NCI-H345 (cell line): Measurements from ENCODE around the gene CAMK2A.

ENCODE experiments used
- DNase-seq: peaks from one replicate; lab custom pipeline; 2025; lab: John Stamatoyannopoulos, UW

CAMK2A gene

GRCh38 chr5:150289551-150290390 lies at the start of gene CAMK2A:
Gene CAMK2A (minus strand): TSS chr5:150289773. CDS start chr5:150289625, 148 bp downstream.
- peak; percentile 67 for DNase-seq

DNA sequence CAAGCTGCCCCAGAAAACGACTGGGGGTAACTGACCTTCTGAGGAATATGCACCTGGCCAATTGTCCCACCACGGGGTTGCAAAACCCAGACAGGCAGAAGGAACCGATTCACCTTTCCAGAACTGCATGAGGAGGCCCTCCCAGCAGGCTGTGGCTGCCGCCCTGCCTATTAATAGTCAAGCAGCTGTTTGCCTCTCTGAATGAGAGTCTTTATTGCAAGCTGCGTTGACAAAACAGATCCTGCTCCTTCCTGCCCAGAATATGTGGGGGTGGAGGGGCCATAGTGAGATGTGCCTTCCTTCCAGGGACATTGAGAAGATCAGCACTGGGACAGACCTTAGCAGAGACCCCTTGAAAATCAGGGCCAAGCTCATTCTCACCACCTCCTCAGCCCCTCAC lies 49.6 kb upstream of the CAMK2A start:
- no peak for DNase-seq

- no peak for DNase-seq
Measured at GRCh38 chr5:150338546-150338945, 49.0 kb upstream of the CAMK2A start.

DNA sequence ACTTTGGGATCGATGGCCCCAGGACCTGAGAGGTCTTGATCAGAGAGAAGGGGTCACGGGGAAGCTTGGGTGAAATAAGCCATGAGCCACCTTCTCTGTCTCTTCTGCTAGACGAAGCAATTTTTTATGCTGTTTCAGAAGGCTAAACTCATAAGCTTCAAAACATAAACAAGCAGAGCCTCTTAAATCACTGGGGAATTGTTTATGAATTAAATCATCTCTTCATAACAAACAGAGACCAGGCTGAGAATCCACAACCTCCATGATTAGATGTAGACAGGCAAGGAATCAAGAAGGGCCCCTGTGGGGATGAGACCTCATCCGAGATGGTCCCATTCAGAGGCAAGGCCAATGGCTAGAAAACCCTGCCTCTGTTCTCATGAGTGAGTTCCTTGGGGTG lies 46.2 kb upstream of the CAMK2A start:
- no peak for DNase-seq

GRCh38 chr5:150333400-150333799 lies 43.8 kb upstream of the CAMK2A start:
- DNase-seq, result no peak

DNA sequence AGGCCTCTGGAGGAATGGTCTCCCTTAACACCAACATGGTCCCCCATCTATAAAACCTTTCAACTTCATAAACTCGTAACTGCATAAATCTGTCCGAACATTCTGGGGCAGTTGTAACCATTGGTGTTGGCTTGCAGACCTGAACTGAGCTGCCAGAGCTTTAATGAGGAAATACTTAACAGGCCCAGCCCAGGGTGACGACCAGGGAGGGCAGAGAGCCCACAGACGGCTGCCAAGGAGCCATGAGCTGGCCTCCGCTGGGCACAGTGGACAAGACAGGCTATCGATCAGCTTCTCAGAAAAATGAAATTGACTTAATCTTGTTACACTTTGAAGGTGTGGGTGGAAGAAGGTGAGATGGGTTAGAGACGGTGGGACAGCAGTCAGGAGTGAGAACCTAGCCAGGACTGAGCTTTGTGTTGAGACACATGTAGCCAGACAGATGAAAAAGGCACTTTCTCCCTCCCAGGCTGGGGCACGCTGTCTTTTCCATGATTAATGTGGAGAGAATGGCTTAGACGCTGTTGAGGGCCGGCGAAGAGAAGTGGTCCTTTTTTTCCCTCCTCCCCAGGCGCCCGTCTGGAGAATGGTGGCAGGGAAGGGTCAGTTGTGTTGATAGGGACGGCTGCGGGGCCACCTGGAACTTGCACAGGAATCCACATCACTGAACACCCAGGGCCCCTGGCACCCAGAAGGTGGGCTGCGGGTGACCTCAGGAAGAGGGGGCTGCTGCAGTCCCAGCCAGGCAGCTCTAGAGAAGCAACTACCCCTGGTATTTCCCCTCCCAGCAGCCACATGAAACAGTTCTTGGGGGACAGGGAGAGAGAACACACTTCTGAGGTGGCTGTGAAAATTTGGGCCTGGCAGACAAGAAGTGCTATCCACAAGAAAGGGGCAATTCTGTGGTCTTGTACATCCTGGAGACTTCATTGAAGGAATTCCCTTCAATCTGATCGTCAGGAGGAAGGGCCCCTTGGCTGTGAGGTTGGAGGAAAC lies 40.6 kb upstream of the CAMK2A start:
- DNase-seq, result no peak

DNA sequence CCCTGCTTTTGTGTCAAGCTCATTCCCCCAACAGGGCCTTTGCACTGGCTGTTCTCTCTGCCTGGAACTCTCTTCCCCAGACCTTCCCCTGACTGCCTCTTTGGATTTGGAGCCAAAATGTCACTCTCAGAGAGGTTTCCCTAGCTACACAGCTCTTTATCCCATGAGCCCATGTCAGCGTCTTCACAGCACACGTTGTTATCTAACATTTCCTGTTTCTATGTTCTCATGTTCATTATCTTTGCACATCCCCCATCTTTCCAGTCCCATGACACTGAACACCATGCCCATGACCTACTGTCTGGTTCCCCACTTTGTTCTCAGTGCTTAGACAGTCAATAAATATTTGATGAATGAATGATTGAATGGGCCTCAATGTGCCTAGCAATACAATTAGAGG lies 39.5 kb upstream of the CAMK2A start:
- no peak for DNase-seq

- no peak for DNase-seq
Measured at GRCh38 chr5:150328515-150328914, 38.9 kb upstream of the CAMK2A start.

DNA sequence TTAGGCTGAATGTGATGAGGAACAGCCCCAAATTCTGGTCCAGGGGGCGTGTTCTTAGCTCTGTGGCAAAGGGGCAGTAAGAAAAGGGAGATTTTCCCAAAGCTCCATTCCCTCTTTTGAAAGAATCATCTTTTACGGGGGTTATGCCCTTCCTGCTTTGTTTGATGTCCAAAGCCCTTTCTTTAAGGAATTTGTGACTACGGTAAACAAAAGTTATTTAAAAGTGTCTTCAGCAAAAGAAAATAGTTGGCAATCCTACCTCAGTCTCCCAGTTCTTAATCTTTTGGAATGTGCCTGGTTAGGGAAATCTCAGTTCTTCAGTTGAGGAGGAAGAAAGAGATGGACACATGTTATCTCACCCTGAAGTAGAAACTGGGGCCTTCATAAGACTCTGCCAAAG lies 37.6 kb upstream of the CAMK2A start:
- DNase-seq, result no peak

- DNase-seq, result no peak
Measured at GRCh38 chr5:150326707-150327106, 37.1 kb upstream of the CAMK2A start.

DNA sequence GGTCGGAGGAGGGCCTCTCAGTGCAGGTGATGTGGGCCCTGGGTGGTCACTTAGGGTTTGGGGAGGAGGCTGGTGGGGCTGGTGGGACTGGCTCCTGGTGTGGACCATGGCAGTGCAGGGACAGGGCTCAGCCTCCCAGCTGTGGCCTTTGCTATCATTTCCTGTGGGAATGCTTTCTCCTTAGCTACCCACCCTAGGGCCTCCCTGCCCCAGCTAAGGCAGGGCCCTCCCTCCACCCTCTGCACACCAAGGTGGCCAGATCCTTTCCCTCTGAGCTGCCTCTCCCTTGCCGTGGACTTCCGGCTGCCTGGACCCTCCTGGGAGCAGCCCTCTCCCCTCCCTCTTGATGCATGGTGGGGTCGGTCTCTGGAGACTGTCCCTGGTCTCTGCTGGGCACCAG lies 35.9 kb upstream of the CAMK2A start:
- no peak for DNase-seq

DNA sequence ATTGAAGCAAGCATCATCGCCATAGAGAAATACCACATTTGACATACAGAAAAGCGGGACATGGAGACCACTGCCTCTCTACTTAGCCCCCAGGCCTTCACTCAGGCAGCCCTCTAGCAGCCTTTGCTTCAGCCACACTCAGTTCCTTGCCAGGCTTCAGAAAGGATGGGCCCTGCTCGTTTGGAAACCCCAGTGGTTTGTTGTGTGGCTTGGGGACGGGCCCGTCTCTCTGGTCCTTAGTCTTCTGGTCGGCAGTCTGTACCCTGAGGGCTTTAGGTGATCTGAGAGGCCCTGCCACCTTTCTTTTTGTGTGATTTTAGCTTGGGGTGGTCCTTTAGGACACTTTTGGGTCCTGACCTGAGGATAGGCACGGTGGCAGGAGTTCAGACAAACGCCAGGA lies 34.2 kb upstream of the CAMK2A start:
- no peak for DNase-seq

DNA sequence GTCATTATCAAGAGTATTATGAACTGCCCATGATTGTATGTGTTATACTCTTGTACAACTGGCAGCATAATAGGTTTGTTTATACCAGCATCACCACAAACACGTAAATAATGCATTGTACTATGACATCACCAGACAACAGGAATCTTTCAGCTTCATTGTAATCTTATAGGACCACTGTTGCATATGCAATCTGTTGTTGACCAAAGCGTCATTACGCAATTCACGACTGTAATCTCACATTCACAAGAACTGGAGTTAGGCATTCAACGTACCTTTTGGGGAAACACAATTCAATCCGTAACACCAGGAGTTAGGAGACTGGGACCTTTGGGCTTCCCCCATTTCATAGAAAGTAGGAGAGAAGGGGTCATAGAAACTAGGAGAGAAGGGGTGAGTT lies 33.5 kb upstream of the CAMK2A start:
- DNase-seq, result no peak

- no peak for DNase-seq
Measured at GRCh38 chr5:150322202-150322601, 32.6 kb upstream of the CAMK2A start.

- DNase-seq, result no peak
Measured at GRCh38 chr5:150321784-150322183, 32.2 kb upstream of the CAMK2A start.

DNA sequence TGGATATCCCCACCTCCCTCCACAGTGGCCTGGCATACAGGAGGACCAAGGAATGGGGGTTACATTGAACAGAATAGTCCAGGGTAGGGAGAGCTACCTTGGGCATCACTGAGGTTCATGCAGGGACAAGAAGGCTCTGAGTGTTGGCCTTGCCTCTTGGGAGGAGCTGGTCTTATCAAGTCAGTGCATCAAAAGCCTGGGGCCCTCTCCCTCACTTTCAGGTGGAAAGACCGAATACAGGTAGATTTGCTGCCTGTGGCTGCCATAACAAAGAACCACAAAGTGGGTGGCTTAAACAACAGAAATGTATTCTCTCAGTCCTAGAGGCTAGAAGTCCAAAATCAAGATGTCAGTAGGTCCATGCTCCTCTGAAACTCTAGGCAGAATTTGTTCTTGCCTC lies 31.6 kb upstream of the CAMK2A start:
- DNase-seq, result no peak

DNA sequence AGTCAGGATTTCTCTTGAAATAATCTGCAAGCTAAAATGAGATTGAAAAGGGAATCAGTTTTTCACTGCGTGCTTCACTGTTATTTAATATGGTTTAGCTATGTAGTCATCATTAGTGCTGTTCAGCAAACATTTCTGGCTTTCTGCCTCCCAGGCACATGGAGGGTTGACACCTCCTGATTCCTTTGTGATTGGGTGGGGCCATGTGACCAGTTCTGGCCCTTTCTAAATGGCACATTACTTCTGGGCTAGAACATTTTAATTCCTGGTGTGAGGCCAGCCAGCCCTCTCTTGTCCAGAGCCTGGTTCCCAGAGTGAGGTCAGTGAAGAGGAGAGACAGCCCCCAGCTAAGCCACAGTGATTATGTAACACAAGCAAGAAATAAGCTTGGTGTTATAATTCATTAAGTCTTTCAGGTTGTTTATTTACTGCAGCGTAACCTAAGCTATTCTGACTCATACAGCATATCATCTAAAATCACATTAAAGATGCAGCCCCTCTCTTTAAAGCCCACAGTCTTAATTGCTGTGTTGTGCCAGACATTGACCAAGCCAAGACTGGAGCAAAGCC lies 30.6 kb upstream of the CAMK2A start:
- DNase-seq, result peak; percentile 7

GRCh38 chr5:150319484-150319790 lies 29.9 kb upstream of the CAMK2A start:
- DNase-seq, result no peak

DNA sequence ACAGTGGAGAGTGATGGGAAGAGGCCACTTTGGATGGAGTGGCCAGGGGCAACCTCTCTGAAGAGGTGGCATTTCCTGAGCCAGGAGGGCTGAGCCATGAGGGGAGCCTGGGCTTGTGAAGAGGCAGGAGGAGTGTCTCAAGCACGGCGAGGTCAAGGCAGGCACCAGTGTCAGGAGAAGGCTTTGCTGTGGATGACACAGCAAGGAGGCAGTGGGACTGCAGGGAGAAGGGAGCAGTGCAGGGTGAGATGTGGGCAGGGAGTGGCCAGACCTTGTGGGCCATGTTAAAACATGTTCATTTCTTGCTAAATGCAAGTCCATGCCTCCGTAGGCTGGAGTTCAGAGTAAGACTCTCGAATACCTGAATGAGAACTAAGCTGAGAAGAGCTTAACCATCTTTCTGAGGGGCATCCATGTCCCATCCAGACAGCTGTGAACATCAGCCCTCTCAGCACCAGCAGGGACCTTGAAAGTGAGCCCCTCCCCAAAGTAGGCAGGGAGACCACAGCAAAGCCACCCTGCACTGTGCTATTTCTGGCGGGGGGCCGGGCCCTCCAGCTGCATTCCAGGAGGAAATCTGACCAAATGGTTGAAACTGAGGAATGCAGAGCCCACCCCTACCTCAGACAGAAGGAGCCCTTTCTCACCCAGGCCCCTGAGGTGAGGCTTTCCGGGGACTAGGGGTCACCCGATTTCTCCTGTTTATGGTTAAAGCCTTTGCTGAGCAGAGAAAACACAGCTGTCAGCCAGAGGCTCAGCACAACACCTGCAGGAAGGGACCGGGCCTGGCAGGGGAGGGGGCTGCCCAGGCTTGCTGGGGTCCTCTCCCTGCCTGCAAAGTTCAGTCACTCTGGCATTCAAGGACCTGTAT lies 29.3 kb upstream of the CAMK2A start:
- no peak for DNase-seq

GRCh38 chr5:150317048-150318003 lies 27.8 kb upstream of the CAMK2A start:
- DNase-seq, result no peak

DNA sequence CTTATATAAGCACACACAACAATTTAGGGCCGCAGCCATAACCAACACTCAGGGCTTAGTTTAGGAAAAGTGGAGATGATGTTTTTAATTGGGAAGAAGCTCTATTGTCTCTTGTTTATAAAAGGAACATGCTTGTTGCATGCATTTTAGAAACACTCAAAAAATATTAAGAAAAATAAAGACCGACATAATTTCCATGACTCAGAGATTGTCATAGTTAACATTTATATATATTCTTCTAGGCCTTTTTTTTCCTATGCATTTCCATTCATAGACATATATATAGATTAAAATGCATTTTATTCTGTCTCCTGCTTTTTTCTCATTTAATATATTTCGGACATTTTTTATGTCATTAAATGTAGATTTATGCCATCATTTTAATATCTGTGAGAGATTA lies 26.7 kb upstream of the CAMK2A start:
- no peak for DNase-seq
